ENCODE measurements around the gene EXD3.

The EXD3 gene

GRCh38 chr9:137313326-137313936 is 109.5 kb downstream of the EXD3 start:
- no peak for DNase-seq

- no peak for DNase-seq
These were observed 110.1 kb downstream of the EXD3 start for GRCh38 chr9:137312852-137313325.

- no peak for DNase-seq
These were observed 110.7 kb downstream of the EXD3 start for GRCh38 chr9:137311986-137312851.

GRCh38 chr9:137311171-137311985 is 111.6 kb downstream of the EXD3 start:
- DNase-seq = no peak

- no peak for DNase-seq
These were observed 112.5 kb downstream of the EXD3 start for GRCh38 chr9:137310189-137311052.

- DNase-seq = no peak
These were observed 113.4 kb downstream of the EXD3 start for GRCh38 chr9:137309368-137310188.

- no peak for DNase-seq
These were observed 114.8 kb downstream of the EXD3 start for GRCh38 chr9:137308057-137308619.

- DNase-seq = peak; percentile 12
These were observed 115.5 kb downstream of the EXD3 start for GRCh38 chr9:137307255-137308056.

GRCh38 chr9:137306850-137307254 is 116.1 kb downstream of the EXD3 start:
- no peak for DNase-seq

- DNase-seq = no peak
These were observed 116.7 kb downstream of the EXD3 start for GRCh38 chr9:137306066-137306849.

GRCh38 chr9:137305798-137306065 is 117.2 kb downstream of the EXD3 start:
- no peak for DNase-seq

- DNase-seq = peak; percentile 46
These were observed 117.7 kb downstream of the EXD3 start for GRCh38 chr9:137305060-137305797.

- DNase-seq = no peak
These were observed 118.4 kb downstream of the EXD3 start for GRCh38 chr9:137304383-137305059.

GRCh38 chr9:137303893-137304382 is 119.0 kb downstream of the EXD3 start:
- no peak for DNase-seq

- DNase-seq = no peak
These were observed 119.6 kb downstream of the EXD3 start for GRCh38 chr9:137303151-137303892.

- DNase-seq = no peak
These were observed 120.4 kb downstream of the EXD3 start for GRCh38 chr9:137302449-137303150.

- DNase-seq = peak; percentile 88
These were observed 120.9 kb downstream of the EXD3 start, which contains the start of gene NRARP for GRCh38 chr9:137302118-137302448. Gene NRARP (minus strand): TSS chr9:137302271. CDS start chr9:137301928, 343 bp downstream.
